Fibroblast of lung (primary cell): ENCODE measurements around the gene NEUROG1. TPM values are rescaled to one million over a fixed set of nuclear protein-coding genes. Genes with fewer than 3 reads are reported as not detected.

ENCODE experiments used
- DNase-seq, 2 donors: peaks; one replicate each; pipeline versions ENCODE4 v3.0.0 to v3.0.0-alpha.2; 2010; ENCODE audit warnings: low read depth in 2 of 2
- H2AFZ ChIP-seq: 2 replicates; pipeline ENCODE4 v1.5.1; 2012; ENCODE audit warnings: low read length, control low read depth, inconsistent platforms
- H3K27ac ChIP-seq: 2 replicates; pipeline ENCODE4 v1.5.1; 2011; ENCODE audit warnings: low read length, control low read depth; ENCODE audit not compliant: insufficient read depth
- H3K27me3 ChIP-seq: 2 replicates; pipeline ENCODE4 v1.5.1; 2011; ENCODE audit warnings: mild to moderate bottlenecking, low read length; ENCODE audit not compliant: control insufficient read depth, insufficient read depth
- H3K36me3 ChIP-seq: 2 replicates; pipeline ENCODE4 v1.5.1; 2011; ENCODE audit warnings: low read length; ENCODE audit not compliant: control insufficient read depth, insufficient read depth
- H3K4me1 ChIP-seq: 2 replicates; pipeline ENCODE4 v1.5.1; 2011; ENCODE audit warnings: low read length; ENCODE audit not compliant: control insufficient read depth, insufficient read depth; ENCODE audit errors: extremely low read depth
- H3K4me2 ChIP-seq: 2 replicates; pipeline ENCODE4 v1.5.1; 2011; ENCODE audit warnings: low read length, control low read depth; ENCODE audit not compliant: insufficient read depth; ENCODE audit errors: extremely low read depth
- H3K4me3 ChIP-seq, 4 experiments: fragments of 200-600 bp in 1 of 4; sonication (generic) in 1 of 4; replicated peaks in 1 of 4; 2 replicates each; pipeline ENCODE4 v1.5.1; 2011 to 2016; ENCODE audit warnings: low read length in 4 of 4, low read depth in 3 of 4, mild to moderate bottlenecking in 3 of 4, control low read depth in 2 of 4, inconsistent platforms in 1 of 4, mixed read lengths in 1 of 4; ENCODE audit not compliant: insufficient read depth in 1 of 4; ENCODE audit errors: control extremely low read depth in 1 of 4
- H3K79me2 ChIP-seq: 2 replicates; pipeline ENCODE4 v1.5.1; 2012; ENCODE audit warnings: mild to moderate bottlenecking, low read length, inconsistent platforms; ENCODE audit not compliant: control insufficient read depth, insufficient read depth
- H3K9ac ChIP-seq: 2 replicates; pipeline ENCODE4 v1.5.1; 2011; ENCODE audit warnings: mild to moderate bottlenecking, low read length, control low read depth; ENCODE audit not compliant: insufficient read depth
- H3K9me3 ChIP-seq: 2 replicates; pipeline ENCODE4 v1.5.1; 2012; ENCODE audit warnings: low read depth, low read length; ENCODE audit not compliant: control insufficient read depth, insufficient read depth
- H4K20me1 ChIP-seq: 2 replicates; pipeline ENCODE4 v1.5.1; 2011; ENCODE audit warnings: low read length; ENCODE audit not compliant: control insufficient read depth, insufficient read depth; ENCODE audit errors: extremely low read depth
- CTCF ChIP-seq, 2 donors: IDR thresholded peaks in 1 of 2; conservative IDR thresholded peaks in 1 of 2; 1 replicate in 1 of 2; 2 replicates in 1 of 2; pipeline ENCODE4 v1.5.1; 2011 to 2012; ENCODE audit warnings: low read length in 2 of 2, control low read depth in 1 of 2, inconsistent platforms in 1 of 2, low read depth in 1 of 2, mild to moderate bottlenecking in 1 of 2
- EZH2 ChIP-seq: IDR thresholded peaks from 2 replicates; pipeline ENCODE4 v1.5.1; 2012; ENCODE audit warnings: low read length, control low read depth, mild to moderate bottlenecking; ENCODE audit errors: missing control alignments
- polyA plus RNA-seq, 2 donors: library from polyadenylated mRNA; depleted of rRNA in 1 of 2; stranded (reverse) in 1 of 2; unstranded in 1 of 2; fragments of >200 nt; gene quantifications; 2 replicates each; pipeline ENCODE4 v1.2.1, GENCODE V29; 2011 to 2012; ENCODE audit warnings: missing spikeins in 1 of 2
- total RNA-seq: library from RNA; depleted of rRNA; stranded (reverse); fragments of >200 nt; gene quantifications from 2 replicates; pipeline ENCODE4 v1.2.1, GENCODE V29; 2014

Gene NEUROG1
- total and polyA plus RNA-seq, 2 donors (not counting 1 experiment from before 2014, with no cell fraction given), result not detected

DNA sequence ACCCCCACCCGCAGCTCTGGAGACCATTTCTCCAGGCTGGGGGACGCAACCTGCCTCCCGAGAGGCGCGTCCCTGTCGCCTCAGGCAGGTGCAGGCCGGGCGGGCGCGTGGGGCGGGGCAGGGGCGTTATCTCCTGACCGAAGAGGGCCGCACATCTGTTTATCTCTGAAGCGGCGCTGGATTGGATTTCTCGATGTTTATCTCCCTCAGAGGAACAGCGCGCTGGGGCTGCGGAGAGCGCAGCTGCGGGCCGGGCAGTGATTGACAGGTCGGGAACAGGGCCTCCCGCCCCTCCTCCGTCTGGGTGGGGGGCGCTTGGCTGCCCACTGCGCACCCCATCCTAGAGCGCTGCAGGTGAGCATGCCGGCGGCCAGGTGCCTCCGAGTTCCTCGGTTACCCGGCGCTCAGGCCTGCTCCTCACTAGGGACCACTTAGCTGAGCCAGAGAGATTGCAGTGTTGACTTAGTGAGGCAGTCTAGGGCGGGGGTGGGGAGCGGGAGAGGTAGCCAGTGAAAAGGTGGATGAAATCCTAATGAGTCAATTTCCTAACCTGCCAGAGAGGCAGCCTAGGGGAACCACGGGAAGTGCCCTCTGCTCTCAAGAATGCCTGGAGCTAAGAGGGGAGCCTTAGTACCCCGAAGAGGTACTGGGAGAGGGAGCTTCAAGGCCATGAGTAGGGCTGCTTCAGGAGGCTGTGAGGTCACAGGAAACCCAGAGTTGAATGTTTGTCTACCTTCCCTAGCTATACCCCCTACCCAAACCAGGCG is 44.0 kb downstream of the NEUROG1 start:
- Histone ChIP-seq H3K27me3 (no peaks in the 10 kb centered on the region), H3K4me2 (no peak overlapping the region), H3K9me3 (no peaks in the 10 kb centered on the region), H2AFZ (no peak overlapping the region), H3K4me1 (peaks cover 12% of the 10 kb centered on the region), H3K79me2 (no peaks in the 10 kb centered on the region), H3K27ac (no peak overlapping the region), H3K4me3 (no peak overlapping the region), H4K20me1 (no peaks in the 10 kb centered on the region), H3K36me3 (no peaks in the 10 kb centered on the region), H3K9ac (no peak overlapping the region)
- no peak for TF ChIP-seq EZH2
- TF ChIP-seq CTCF (conservative IDR thresholded peaks at IDR 0.05 in 1 of 2, IDR thresholded peaks at IDR 0.05 in 1 of 2; ENCODE audit: low read depth in 1 of 2, low read length in 2 of 2), result no peak
- DNase-seq, result no peak

DNA sequence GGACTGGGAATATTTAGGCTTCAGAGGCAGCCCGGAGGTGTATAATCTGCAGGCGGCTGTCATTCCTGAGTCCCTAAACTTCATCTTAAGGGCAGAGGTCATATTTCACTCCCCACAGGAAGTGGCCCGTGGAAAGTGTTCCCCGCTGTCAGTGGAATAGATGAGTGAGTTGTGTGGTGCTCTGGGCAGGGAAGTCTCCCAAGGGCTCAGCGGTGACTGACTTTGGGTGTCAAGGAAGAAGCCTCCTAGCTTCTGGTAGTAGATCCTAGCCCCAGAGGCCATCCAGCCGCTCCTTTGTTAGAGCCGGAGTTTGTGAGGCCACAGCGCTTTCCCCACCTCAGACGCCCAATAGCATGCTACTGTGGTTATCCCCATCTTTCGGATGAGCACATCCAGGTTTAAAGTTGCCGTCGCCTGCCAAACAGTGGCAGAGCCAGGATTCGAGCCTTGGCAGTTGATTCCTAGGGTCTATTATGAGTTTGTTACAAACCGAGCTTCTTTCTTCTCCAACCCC is 44.7 kb downstream of the NEUROG1 start:
- Histone ChIP-seq H2AFZ (no peak overlapping the region), H3K9ac (no peak overlapping the region), H3K9me3 (no peaks in the 10 kb centered on the region), H3K36me3 (no peaks in the 10 kb centered on the region), H3K4me1 (peaks cover 12% of the 10 kb centered on the region), H3K27me3 (no peaks in the 10 kb centered on the region), H3K79me2 (no peaks in the 10 kb centered on the region), H3K4me3 (no peak overlapping the region), H4K20me1 (no peaks in the 10 kb centered on the region), H3K27ac (no peak overlapping the region), H3K4me2 (no peak overlapping the region)
- DNase-seq, result no peak
- no peak for TF ChIP-seq EZH2
- no peak for TF ChIP-seq CTCF (conservative IDR thresholded peaks at IDR 0.05 in 1 of 2, IDR thresholded peaks at IDR 0.05 in 1 of 2; ENCODE audit: low read depth in 1 of 2, low read length in 2 of 2)

DNA sequence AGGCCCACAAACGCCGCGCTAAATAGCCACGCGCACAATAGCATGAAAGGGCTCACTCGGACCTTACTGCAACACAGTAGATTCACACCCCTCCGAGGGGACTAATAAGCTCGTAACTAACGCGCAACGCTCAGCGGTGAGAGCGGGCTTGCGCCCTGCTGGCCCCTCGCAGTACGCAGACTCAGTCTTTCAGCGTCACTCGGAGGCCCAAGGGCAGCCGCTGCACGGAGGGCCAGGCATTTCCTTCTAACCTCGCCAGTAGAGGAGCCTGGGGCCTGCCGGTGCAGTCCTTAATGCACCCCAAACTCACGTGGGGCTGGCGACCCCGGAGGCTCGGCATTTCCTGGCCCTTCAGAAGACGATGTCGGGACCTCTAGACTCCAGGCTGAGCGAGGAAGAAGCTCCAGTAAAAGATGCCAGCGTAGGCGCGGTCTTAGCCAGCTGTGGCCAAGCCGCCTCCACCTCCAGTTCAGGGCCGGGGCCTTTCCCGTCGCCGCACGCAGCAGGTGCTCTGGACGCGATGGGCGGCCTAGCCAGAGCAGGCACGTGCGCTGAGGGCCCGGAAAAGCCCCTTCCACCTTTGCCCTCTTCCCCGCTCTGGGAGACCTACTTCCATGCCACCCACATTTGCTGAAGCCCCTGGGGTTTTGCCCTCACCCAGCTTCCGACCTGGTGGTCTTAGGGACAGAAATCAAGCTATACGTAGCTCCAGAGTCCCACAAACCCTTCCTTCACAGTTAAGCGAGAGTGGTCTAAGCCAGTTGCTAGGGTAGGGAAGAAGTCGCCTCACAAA is 45.3 kb downstream of the NEUROG1 start:
- DNase-seq, result peak in 1 of 2 donors; percentile 25
- Histone ChIP-seq H3K4me3 (no peak overlapping the region), H3K27ac (no peak overlapping the region), H3K36me3 (no peaks in the 10 kb centered on the region), H2AFZ (no peak overlapping the region), H3K27me3 (no peaks in the 10 kb centered on the region), H3K4me1 (peaks cover 12% of the 10 kb centered on the region), H4K20me1 (no peaks in the 10 kb centered on the region), H3K4me2 (no peak overlapping the region), H3K9me3 (no peaks in the 10 kb centered on the region), H3K79me2 (no peaks in the 10 kb centered on the region), H3K9ac (no peak overlapping the region)
- TF ChIP-seq CTCF (conservative IDR thresholded peaks at IDR 0.05 in 1 of 2, IDR thresholded peaks at IDR 0.05 in 1 of 2; ENCODE audit: low read depth in 1 of 2, low read length in 2 of 2), result no peak
- no peak for TF ChIP-seq EZH2
